Measurements from ENCODE around the gene NAALADL2.

DNA sequence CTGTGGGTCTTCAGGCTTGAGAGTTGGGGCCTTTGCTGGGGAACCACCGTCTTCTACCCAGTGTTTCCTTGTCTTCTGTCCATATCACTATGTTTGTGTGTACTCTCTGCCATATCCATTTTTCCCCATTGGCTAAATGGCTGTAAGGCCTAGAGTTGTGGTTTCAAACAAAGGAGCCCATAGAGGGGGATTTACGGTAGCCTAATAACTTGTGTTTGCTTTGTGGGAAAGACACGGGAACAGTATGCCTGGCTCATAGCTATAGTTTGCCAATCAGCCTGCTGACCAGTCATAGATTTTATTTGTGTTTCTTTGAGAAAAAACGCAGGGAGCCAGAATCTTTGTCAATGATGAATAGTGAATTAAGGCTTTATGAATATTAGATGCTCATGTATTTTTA lies 554.8 kb downstream of the NAALADL2 start:
- TF ChIP-seq SIN3A (IDR thresholded peaks at IDR 0.05; ENCODE audit: borderline replicate concordance, insufficient read depth, low read depth, low read length) (no peak), CTCF (IDR thresholded peaks at IDR 0.05) (no peak), POLR2AphosphoS5 (IDR thresholded peaks at IDR 0.05; ENCODE audit: low read depth, low read length) (no peak)
